ENCODE results near the gene MYO7B. TPM values are rescaled to one million over a fixed set of nuclear protein-coding genes. Genes with fewer than 3 reads are reported as not detected.

The MYO7B gene
- total RNA-seq, 1 donor from 2014 or later = 1.3 TPM

- no peak overlapping the region for H3K27ac ChIP-seq
- TF ChIP-seq CTCF (IDR thresholded peaks at IDR 0.05) = no peak
- intact Hi-C loops (cut with DNase I) = no loop called here
- H3K27me3 ChIP-seq = no peaks in the 10 kb centered on the region
- H3K9me3 ChIP-seq = no peaks in the 10 kb centered on the region
- peak in 1 of 2 donors; percentile 25 for DNase-seq (ENCODE audit: low spot score in 2 of 2)
- H3K36me3 ChIP-seq = no peaks in the 10 kb centered on the region
- no peaks in the 10 kb centered on the region for H3K4me1 ChIP-seq
- H3K4me3 ChIP-seq = no peak overlapping the region
These were observed 71.3 kb downstream of the MYO7B start for GRCh38 chr2:127606625-127607398.

GRCh38 chr2:127607399-127607908 is 72.0 kb downstream of the MYO7B start:
- no peaks in the 10 kb centered on the region for H3K9me3 ChIP-seq
- TF ChIP-seq CTCF (IDR thresholded peaks at IDR 0.05) = no peak
- no peak overlapping the region for H3K27ac ChIP-seq
- H3K36me3 ChIP-seq = no peaks in the 10 kb centered on the region
- peak in 1 of 2 donors; percentile 31 for DNase-seq (ENCODE audit: low spot score in 2 of 2)
- no peaks in the 10 kb centered on the region for H3K4me1 ChIP-seq
- intact Hi-C loops (cut with DNase I) = no loop called here
- no peak overlapping the region for H3K4me3 ChIP-seq
- no peaks in the 10 kb centered on the region for H3K27me3 ChIP-seq

- H3K36me3 ChIP-seq = no peaks in the 10 kb centered on the region
- intact Hi-C loops (cut with DNase I) = no loop called here
- no peak overlapping the region for H3K4me3 ChIP-seq
- H3K27ac ChIP-seq = no peak overlapping the region
- no peaks in the 10 kb centered on the region for H3K4me1 ChIP-seq
- no peaks in the 10 kb centered on the region for H3K27me3 ChIP-seq
- DNase-seq (ENCODE audit: low spot score in 2 of 2) = peak in 1 of 2 donors; percentile 59
- no peak for TF ChIP-seq CTCF (IDR thresholded peaks at IDR 0.05)
- H3K9me3 ChIP-seq = peaks cover 0 to 7% of the 10 kb centered on the region in 2 donors
These were observed 72.9 kb downstream of the MYO7B start for GRCh38 chr2:127608061-127609030.

- Histone ChIP-seq H3K27me3 (no peaks in the 10 kb centered on the region), H3K4me3 (no peak overlapping the region), H3K4me1 (no peaks in the 10 kb centered on the region), H3K36me3 (no peaks in the 10 kb centered on the region), H3K9me3 (peaks cover 0 to 11% of the 10 kb centered on the region in 2 donors), H3K27ac (no peak overlapping the region)
- intact Hi-C loops (cut with DNase I) = no loop called here
- DNase-seq (ENCODE audit: low spot score in 2 of 2) = peak in 1 of 2 donors; percentile 56
- TF ChIP-seq CTCF (IDR thresholded peaks at IDR 0.05) = no peak
These were observed 73.7 kb downstream of the MYO7B start for GRCh38 chr2:127609031-127609751.

GRCh38 chr2:127609818-127610217 is 74.3 kb downstream of the MYO7B start:
- intact Hi-C loops (cut with DNase I) = no loop called here
- Histone ChIP-seq H3K4me3 (no peak overlapping the region), H3K27me3 (no peaks in the 10 kb centered on the region), H3K9me3 (peaks cover 0 to 11% of the 10 kb centered on the region in 2 donors), H3K27ac (no peak overlapping the region), H3K4me1 (no peaks in the 10 kb centered on the region), H3K36me3 (no peaks in the 10 kb centered on the region)
- peak in 1 of 2 donors; percentile 53 for DNase-seq (ENCODE audit: low spot score in 2 of 2)
- TF ChIP-seq CTCF (IDR thresholded peaks at IDR 0.05) = no peak
